HEK293 (cell line): ENCODE results near the gene TAAR5.
"Not testable (repeated sequence)": the region's sequence is repeated elsewhere in the genome, so short reads cannot be mapped to it uniquely, and the experiment has no call there.

Source experiments
- CTCF ChIP-seq: fragments of 450-650 bp; formaldehyde crosslinking; IDR thresholded peaks from 2 replicates; pipeline ENCODE4 v1.5.1; 2016; ENCODE audit warnings: missing biosample characterization, missing genetic modification characterization
- GLI4 ChIP-seq: fragments of 450-650 bp; formaldehyde crosslinking; IDR thresholded peaks from 2 replicates; pipeline ENCODE4 v1.5.1; 2016; ENCODE audit warnings: missing biosample characterization, missing genetic modification characterization
- KLF1 ChIP-seq: fragments of 450-650 bp; formaldehyde crosslinking; IDR thresholded peaks from 2 replicates; pipeline ENCODE4 v1.5.1; 2016; ENCODE audit warnings: missing biosample characterization, missing genetic modification characterization
- TCF7L2 ChIP-seq: IDR thresholded peaks from 2 replicates; pipeline ENCODE4 v1.6.1; 2011; ENCODE audit warnings: low read depth, mild to moderate bottlenecking, inconsistent platforms, low read length, moderate library complexity, borderline replicate concordance
- TRIM28 ChIP-seq: IDR thresholded peaks from 2 replicates; pipeline ENCODE4 v1.6.1; 2011; ENCODE audit warnings: low read length, control low read depth, borderline replicate concordance
- ZNF132 ChIP-seq: fragments of 450-650 bp; formaldehyde crosslinking; IDR thresholded peaks from 2 replicates; pipeline ENCODE4 v1.5.1; 2017; ENCODE audit warnings: missing biosample characterization, missing genetic modification characterization, borderline replicate concordance
- ZNF280D ChIP-seq: fragments of 450-650 bp; formaldehyde crosslinking; IDR thresholded peaks from 2 replicates; pipeline ENCODE4 v1.5.1; 2016; ENCODE audit warnings: missing biosample characterization, missing genetic modification characterization
- ZNF416 ChIP-seq: fragments of 450-650 bp; formaldehyde crosslinking; IDR thresholded peaks from 2 replicates; pipeline ENCODE4 v1.5.1; 2016; ENCODE audit warnings: missing biosample characterization, missing genetic modification characterization
- ZNF777 ChIP-seq: fragments of 450-650 bp; formaldehyde crosslinking; IDR thresholded peaks from 2 replicates; pipeline ENCODE4 v1.5.1; 2017; ENCODE audit warnings: missing biosample characterization, missing genetic modification characterization, borderline replicate concordance

GRCh38 chr6:132635288-132635687, 45.7 kb upstream of the TAAR5 start:
- TF ChIP-seq KLF1; CTCF (tag by site-specific recombination); ZNF132 (tag by site-specific recombination); ZNF777 (tag by site-specific recombination); ZNF416 (tag by site-specific recombination); GLI4 (tag by site-specific recombination); TRIM28; TCF7L2; ZNF280D (tag by site-specific recombination): not testable (repeated sequence)
